Thyroid gland (tissue), 4 donors: ENCODE measurements around the gene PYROXD2. TPM values are rescaled to one million over a fixed set of nuclear protein-coding genes. Genes with fewer than 3 reads are reported as not detected.

Experiments
- DNase-seq, 2 donors: peaks; one replicate each; pipeline ENCODE4 v3.0.0-alpha.2; 2019
- H3K27ac ChIP-seq, 3 donors: fragments of 200-600 bp; sonication (generic); 1 replicate in 2 of 3; 2 replicates in 1 of 3; pipeline ENCODE4 v1.5.1; 2016 to 2019; ENCODE audit warnings: mild to moderate bottlenecking in 1 of 3, moderate library complexity in 1 of 3
- H3K27me3 ChIP-seq: fragments of 200-600 bp; sonication (generic); one replicate; pipeline ENCODE4 v1.5.1; 2019
- H3K36me3 ChIP-seq, 2 donors: fragments of 200-600 bp; sonication (generic); one replicate each; pipeline ENCODE4 v1.5.1; 2016 to 2019
- H3K4me1 ChIP-seq, 2 donors: fragments of 200-600 bp; sonication (generic); one replicate each; pipeline ENCODE4 v1.5.1; 2017 to 2019
- H3K4me3 ChIP-seq, 3 donors: fragments of 200-600 bp; sonication (generic); replicated peaks in 1 of 3; 1 replicate in 2 of 3; 2 replicates in 1 of 3; pipeline ENCODE4 v1.5.1; 2016; ENCODE audit warnings: mild to moderate bottlenecking in 1 of 3
- H3K9me3 ChIP-seq: fragments of 200-600 bp; sonication (generic); one replicate; pipeline ENCODE4 v1.5.1; 2017
- POLR2A ChIP-seq, 2 donors: fragments of 450-650 bp; IDR thresholded peaks; one replicate each; pipeline ENCODE4 v1.6.1; 2017; ENCODE audit warnings: antibody characterized with exemption in 2 of 2, mild to moderate bottlenecking in 2 of 2, moderate library complexity in 1 of 2
- WGBS, 2 donors: methylation state at CpG; one replicate each; pipeline ENCODE4 v1.1.5; 2017; 5-methylcytosine and 5-hydroxymethylcytosine counted together
- intact Hi-C: fragments of 100-400 bp; cut with DNase I; formaldehyde crosslinking; loops from one replicate; pipeline ENCODE4 v1.15.1; 2023
- total RNA-seq, 4 donors: library from RNA; depleted of rRNA; stranded (reverse); fragments of >200 nt; gene quantifications; one replicate each; pipeline ENCODE4 v1.2.3, GENCODE V29; 2016
- TF ChIP-seq, protein P1 (sequence below), 6 experiments: fragments of 200-600 bp in 3 of 6; fragments of 450-650 bp in 3 of 6; sonication (generic) in 3 of 6; IDR thresholded peaks; one replicate each; pipeline ENCODE4 v1.5.1; 2016 to 2019; ENCODE audit warnings: antibody characterized with exemption in 6 of 6, mild to moderate bottlenecking in 2 of 6, inconsistent platforms in 1 of 6, moderate library complexity in 1 of 6

PYROXD2 gene
- total RNA-seq, 4 donors from 2014 or later = 9.9 to 20.1 (median 12.4) TPM

DNA sequence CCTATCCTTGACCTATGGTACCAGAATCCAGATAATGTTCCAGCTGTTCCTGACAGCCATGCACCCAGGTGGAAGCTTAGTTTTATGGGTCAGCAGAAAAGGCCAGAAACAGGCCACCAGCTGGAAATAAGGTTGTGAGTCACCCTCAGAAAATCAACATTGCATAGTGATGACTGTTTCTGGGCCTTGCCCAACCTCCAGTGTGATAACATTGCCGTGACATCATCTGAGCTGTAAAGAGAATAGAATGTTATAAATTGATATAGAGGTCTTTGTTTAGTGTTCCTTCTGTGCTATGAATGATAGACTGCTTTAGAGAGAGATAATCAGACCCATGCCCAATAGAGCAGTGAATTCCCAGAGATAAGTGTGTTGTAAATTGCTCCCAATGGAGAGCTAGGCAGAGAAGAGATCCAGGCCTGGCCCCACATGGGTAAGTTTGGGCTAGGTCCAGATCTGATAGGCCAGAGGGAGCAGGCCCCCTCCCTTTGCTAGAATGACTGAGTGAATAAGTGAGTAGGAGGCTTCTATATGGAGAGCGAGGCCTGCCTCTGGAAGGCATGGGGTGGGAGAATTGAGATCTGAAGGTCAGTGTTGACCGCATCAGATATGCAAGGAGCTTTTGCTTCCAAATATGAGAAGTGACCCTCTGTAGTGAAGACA, 46.0 kb upstream of the PYROXD2 start:
- H3K9me3 ChIP-seq = no peaks in the 10 kb centered on the region
- TF ChIP-seq POLR2A (IDR thresholded peaks at IDR 0.05) = no peak
- TF ChIP-seq, protein P1, sequence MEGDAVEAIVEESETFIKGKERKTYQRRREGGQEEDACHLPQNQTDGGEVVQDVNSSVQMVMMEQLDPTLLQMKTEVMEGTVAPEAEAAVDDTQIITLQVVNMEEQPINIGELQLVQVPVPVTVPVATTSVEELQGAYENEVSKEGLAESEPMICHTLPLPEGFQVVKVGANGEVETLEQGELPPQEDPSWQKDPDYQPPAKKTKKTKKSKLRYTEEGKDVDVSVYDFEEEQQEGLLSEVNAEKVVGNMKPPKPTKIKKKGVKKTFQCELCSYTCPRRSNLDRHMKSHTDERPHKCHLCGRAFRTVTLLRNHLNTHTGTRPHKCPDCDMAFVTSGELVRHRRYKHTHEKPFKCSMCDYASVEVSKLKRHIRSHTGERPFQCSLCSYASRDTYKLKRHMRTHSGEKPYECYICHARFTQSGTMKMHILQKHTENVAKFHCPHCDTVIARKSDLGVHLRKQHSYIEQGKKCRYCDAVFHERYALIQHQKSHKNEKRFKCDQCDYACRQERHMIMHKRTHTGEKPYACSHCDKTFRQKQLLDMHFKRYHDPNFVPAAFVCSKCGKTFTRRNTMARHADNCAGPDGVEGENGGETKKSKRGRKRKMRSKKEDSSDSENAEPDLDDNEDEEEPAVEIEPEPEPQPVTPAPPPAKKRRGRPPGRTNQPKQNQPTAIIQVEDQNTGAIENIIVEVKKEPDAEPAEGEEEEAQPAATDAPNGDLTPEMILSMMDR (IDR thresholded peaks at IDR 0.05) = no peak
- peak in 1 of 2 donors; percentile 7 for DNase-seq
- no peak overlapping the region for H3K4me3 ChIP-seq
- 77 to 92% methylated on average over 3 of the region's 3 CpGs for WGBS, 2 donors
- no peaks in the 10 kb centered on the region for H3K27me3 ChIP-seq
- peaks cover 0 to 4% of the 10 kb centered on the region in 2 donors for H3K4me1 ChIP-seq
- intact Hi-C loops = no loop called here
- H3K36me3 ChIP-seq = no peaks in the 10 kb centered on the region
- no peak overlapping the region for H3K27ac ChIP-seq

DNA sequence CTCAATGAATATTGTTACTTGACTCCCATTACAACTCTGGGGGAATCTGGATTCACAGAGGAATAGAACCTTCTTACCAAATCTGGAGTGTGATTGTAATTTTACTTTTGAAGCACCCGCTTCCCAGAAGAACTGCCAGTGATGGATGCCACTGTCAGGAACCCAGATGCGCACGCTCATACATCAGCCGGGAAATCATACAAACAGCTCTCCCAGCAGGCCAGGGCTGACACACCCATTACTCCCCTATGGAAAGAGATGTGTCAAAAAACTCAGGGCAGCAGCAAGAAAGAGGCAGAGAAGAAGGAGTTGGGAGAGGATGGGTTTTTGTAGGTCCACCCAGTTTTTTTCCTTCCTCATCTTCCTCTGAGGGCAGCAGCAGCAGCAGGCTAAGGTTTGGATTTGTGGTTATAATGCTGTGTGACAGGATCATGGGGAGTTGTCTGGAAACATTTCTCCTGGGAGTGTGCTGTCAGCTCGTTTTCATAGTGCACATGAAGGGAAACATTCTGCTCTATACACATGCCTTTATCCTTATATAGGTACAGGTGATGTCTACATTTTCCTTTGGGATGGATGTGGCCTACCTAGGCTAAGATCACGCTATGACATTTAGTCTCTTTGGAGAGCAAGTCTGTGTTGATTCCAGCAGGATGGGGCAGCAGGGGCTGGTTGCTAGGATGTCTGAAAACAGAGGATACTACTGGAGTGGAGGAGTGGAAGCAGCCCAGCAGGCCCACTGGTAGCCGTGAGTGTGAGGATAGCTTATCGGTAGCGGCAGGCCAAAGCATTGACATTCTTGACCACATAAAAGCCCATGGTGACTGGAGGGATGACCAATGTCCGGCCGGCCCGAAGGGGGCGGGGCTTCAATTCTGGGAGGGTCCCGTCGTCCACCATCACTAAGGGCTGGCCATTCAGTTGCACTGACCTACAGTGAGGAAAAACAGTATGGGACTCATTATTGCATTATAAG, 44.1 kb upstream of the PYROXD2 start:
- Histone ChIP-seq H3K9me3 (no peaks in the 10 kb centered on the region), H3K4me1 (peaks cover 0 to 4% of the 10 kb centered on the region in 2 donors), H3K27ac (no peak overlapping the region), H3K4me3 (no peak overlapping the region), H3K27me3 (no peaks in the 10 kb centered on the region), H3K36me3 (no peaks in the 10 kb centered on the region)
- DNase-seq = no peak
- no peak for TF ChIP-seq POLR2A (IDR thresholded peaks at IDR 0.05)
- 83 to 87% methylated on average over 15 of the region's 15 CpGs for WGBS, 2 donors
- intact Hi-C loops = no loop called here

DNA sequence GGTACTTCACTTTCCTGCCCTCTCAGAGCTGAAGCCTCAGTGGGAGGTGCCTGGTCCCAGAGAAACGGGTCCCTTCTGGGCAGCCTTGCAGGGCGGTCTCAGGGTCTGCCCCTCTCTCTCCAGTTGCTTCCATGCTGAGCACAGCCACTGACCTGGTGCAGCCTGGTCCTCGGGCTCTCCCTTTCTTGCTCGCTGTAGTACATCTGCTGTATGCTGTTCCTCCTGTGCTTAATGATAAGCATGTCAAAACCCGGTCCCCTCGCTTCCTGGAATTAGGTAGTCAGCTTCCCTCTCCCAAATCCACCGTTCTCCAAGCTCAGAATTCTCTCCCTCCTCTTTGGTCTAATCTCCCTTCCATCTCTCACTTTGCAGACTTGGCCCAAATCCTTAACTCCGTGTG, 42.7 kb upstream of the PYROXD2 start:
- Histone ChIP-seq H3K4me1 (peaks cover 0 to 4% of the 10 kb centered on the region in 2 donors), H3K4me3 (no peak overlapping the region), H3K36me3 (no peaks in the 10 kb centered on the region), H3K27ac (no peak overlapping the region), H3K9me3 (no peaks in the 10 kb centered on the region), H3K27me3 (no peaks in the 10 kb centered on the region)
- TF ChIP-seq, protein P1 (IDR thresholded peaks at IDR 0.05) = no peak
- TF ChIP-seq POLR2A (IDR thresholded peaks at IDR 0.05) = no peak
- 35 to 50% methylated on average over 7 to 8 of the region's 8 CpGs for WGBS, 2 donors
- DNase-seq = no peak
- intact Hi-C loops = no loop called here

DNA sequence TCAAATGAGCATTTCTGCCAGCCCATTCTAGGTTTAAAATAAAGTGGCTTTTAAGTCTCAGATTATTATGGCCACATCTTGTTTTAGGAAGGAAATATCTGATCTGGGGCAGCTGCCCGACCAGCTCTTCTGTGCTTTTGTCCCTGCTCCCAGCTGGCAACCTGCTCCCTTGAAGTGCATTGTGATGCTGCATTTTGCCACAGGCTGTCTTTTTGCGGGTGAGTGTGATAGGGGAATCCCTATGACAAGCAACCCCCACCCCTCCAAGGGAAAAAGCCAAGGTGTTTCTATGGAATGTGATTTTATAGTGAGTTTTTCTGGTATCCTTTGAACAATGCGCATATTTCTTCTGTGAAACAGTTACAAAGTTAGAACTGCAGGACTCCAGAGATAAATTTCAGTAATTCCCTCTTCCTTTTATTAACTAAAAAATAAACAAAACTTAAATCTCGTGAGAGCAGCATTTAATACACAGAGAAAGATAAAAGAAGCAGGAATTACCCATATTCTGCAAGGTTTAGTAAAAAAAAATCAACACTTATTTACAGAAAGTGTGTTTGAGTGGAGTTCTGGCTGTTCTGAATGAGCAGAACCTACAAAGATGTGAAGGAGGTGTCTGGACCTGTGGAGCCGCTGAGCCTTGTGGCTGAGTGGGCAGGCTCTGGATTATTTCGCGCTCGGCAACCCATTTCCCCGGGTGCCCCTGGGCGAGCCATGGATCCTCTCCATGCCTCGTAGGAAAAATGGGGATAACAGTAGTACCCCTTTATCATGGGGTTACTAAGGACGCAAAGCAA, 41.9 kb upstream of the PYROXD2 start:
- no peak overlapping the region for H3K4me3 ChIP-seq
- H3K27ac ChIP-seq = no peak overlapping the region
- no peaks in the 10 kb centered on the region for H3K27me3 ChIP-seq
- WGBS, 2 donors = 65 to 80% methylated on average over 12 of the region's 12 CpGs
- no peak for DNase-seq
- TF ChIP-seq POLR2A (IDR thresholded peaks at IDR 0.05) = no peak
- TF ChIP-seq, protein P1 (IDR thresholded peaks at IDR 0.05) = no peak
- no peaks in the 10 kb centered on the region for H3K9me3 ChIP-seq
- no peaks in the 10 kb centered on the region for H3K36me3 ChIP-seq
- peaks cover 0 to 4% of the 10 kb centered on the region in 2 donors for H3K4me1 ChIP-seq
- intact Hi-C loops = no loop called here

DNA sequence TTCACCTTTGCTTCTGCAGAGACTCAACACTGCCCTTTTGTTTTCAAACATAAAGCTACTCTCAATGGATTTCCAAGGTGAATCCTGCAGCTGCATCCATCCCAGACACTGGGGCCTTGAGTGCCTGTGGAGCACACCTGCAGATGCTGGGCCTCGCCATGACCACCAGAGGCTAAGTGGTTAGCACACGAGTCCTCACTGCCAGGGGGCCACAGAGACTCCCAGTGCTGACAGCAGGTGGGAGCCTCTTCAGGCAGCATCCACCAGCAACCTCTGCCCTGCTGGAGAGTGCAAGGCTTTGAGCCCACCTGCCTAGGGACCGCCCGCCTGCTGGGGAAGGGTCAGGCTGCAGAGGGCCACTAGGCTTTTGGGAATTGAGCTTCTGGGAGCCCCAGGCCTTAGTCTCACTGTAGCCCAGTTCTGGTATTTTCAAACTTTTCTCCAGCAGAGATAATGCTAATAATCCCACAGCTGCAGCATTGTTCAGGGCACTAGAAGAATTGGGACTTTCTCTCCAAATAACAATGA, 41.1 kb upstream of the PYROXD2 start:
- intact Hi-C loops = no loop called here
- TF ChIP-seq POLR2A (IDR thresholded peaks at IDR 0.05) = no peak
- TF ChIP-seq, protein P1 (IDR thresholded peaks at IDR 0.05) = no peak
- peaks cover 0 to 1% of the 10 kb centered on the region in 2 donors for H3K4me1 ChIP-seq
- H3K4me3 ChIP-seq = no peak overlapping the region
- no peak overlapping the region for H3K27ac ChIP-seq
- H3K36me3 ChIP-seq = no peaks in the 10 kb centered on the region
- DNase-seq = no peak
- 89 to 93% methylated on average over 4 of the region's 4 CpGs for WGBS, 2 donors
- no peaks in the 10 kb centered on the region for H3K27me3 ChIP-seq
- no peaks in the 10 kb centered on the region for H3K9me3 ChIP-seq
